ENCODE results near the gene DGCR2. TPM values are rescaled to one million over a fixed set of nuclear protein-coding genes. Genes with fewer than 3 reads are reported as not detected.
A peak's percentile ranks its signal among the peaks of the same experiment; 100 is the strongest.

Gene DGCR2
- total and polyA plus RNA-seq, 2 experiments from 2014 or later = 25.6 to 42.7 TPM

GRCh38 chr22:19149047-19149883, 27.1 kb upstream of the DGCR2 start:
- H3K79me2 ChIP-seq (ENCODE audit: insufficient read depth) = peaks cover 2% of the 10 kb centered on the region
- no peaks in the 10 kb centered on the region for H3K36me3 ChIP-seq (ENCODE audit: low read depth)
- no peaks in the 10 kb centered on the region for H3K9me3 ChIP-seq (ENCODE audit: low read depth)
- peak; percentile 31 for DNase-seq
- no peak overlapping the region for H3K4me2 ChIP-seq (ENCODE audit: unreplicated experiment)
- no peaks in the 10 kb centered on the region for H3F3A ChIP-seq (ENCODE audit: insufficient read depth)
- H2AFZ ChIP-seq = no peak overlapping the region
- 5 to 6% methylated on average over 71 to 84 of the region's 92 CpGs for WGBS, 2 experiments (ENCODE audit: low coverage in 1 of 2, low lambda C conversion rate in 2 of 2, missing lambda C conversion rate in 2 of 2)
- no peak overlapping the region for H3K9ac ChIP-seq
- no peaks in the 10 kb centered on the region for H3K9me2 ChIP-seq (ENCODE audit: insufficient read depth)
- in situ Hi-C loops (cut with MboI) = no loop called here
- H4K20me1 ChIP-seq (ENCODE audit: insufficient read depth) = no peaks in the 10 kb centered on the region
- H3K4me3 ChIP-seq = no peak overlapping the region
- peaks cover 48% of the 10 kb centered on the region for H3K27me3 ChIP-seq (replicated peaks; ENCODE audit: insufficient read depth)
- H3K27ac ChIP-seq = no peak overlapping the region
- no peaks in the 10 kb centered on the region for H3K4me1 ChIP-seq (ENCODE audit: insufficient read depth)
- peak; percentile 82 for TF ChIP-seq EZH2 (IDR thresholded peaks at IDR 0.05; ENCODE audit: insufficient read depth, poor library complexity, severe bottlenecking)
- TF ChIP-seq EZH2phosphoT487 (IDR thresholded peaks at IDR 0.05; ENCODE audit: insufficient read depth, low read depth) = no peak

DNA sequence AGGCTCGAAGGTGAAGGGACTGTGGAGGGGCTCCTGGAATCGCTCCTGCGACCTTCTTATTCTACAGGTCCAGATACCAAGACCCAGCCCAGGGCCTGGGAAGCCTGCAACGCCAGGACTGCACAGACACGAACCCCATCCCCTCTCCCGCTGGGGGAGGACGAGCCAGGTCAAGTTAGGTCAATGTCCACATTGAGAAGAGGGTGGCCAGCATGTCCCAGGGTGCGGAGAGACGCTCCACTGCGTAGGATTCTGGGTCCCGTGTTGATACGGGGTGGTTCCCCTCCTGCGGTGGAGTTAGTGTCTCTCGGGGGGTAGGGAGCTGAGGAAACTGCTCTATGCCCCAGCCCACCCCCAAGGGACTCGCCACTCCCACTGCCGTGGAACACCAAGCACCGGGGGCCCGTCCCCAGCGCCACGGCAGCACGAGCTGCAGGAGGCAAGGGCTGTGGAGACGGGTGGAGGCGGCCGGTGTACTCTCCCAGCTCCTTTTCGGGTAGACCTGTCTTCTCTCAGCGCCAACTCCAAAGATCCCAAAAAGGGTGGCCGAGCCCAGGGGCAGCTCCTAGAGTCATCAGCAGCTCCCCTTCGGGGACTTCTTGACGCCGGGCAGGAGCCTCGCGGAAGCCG, 26.3 kb upstream of the DGCR2 start:
- Histone ChIP-seq H3K9ac (no peak overlapping the region), H4K20me1 (ENCODE audit: insufficient read depth) (no peaks in the 10 kb centered on the region), H3F3A (ENCODE audit: insufficient read depth) (no peaks in the 10 kb centered on the region), H3K9me2 (ENCODE audit: insufficient read depth) (no peaks in the 10 kb centered on the region), H3K4me1 (ENCODE audit: insufficient read depth) (peaks cover 3% of the 10 kb centered on the region), H3K4me2 (ENCODE audit: unreplicated experiment) (no peak overlapping the region), H2AFZ (no peak overlapping the region), H3K27ac (no peak overlapping the region), H3K4me3 (no peak overlapping the region), H3K36me3 (ENCODE audit: low read depth) (no peaks in the 10 kb centered on the region), H3K9me3 (ENCODE audit: low read depth) (no peaks in the 10 kb centered on the region), H3K27me3 (replicated peaks; ENCODE audit: insufficient read depth) (peaks cover 43% of the 10 kb centered on the region), H3K79me2 (ENCODE audit: insufficient read depth) (peaks cover 9% of the 10 kb centered on the region)
- in situ Hi-C loops (cut with MboI) = no loop called here
- TF ChIP-seq EZH2phosphoT487 (IDR thresholded peaks at IDR 0.05; ENCODE audit: insufficient read depth, low read depth) (no peak), EZH2 (IDR thresholded peaks at IDR 0.05; ENCODE audit: insufficient read depth, poor library complexity, severe bottlenecking) (no peak)
- DNase-seq = no peak
- 21 to 29% methylated on average over 29 to 31 of the region's 33 CpGs for WGBS, 2 experiments (ENCODE audit: low coverage in 1 of 2, low lambda C conversion rate in 2 of 2, missing lambda C conversion rate in 2 of 2)

DNA sequence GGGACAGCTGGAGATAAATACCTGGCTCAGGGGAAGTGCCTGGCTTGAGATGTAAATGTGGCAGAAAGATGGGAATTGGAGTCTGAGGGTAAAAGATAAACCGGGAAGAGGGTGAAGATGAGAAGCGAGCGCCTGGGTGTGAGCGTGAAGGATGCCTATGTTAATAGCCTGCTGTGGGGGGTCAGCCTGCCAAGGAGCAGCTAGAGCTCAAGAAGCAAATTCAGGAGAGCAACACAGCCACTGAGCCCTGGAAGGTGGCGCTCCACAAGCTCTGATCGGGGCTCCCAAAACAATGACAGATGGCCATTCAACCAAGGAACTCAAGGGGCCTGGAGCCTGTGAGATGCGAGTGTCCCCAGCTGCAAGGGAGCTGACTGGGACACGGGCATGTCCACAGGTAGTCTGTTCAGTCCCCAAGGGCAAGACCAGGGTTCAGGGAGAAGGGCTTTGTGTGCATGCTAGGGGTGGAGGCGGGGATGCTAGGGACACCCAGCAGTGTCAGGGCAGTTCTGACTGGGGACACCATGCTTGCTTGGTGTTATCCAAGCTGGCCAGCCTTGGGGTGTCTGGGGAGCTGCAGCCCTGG, 25.1 kb upstream of the DGCR2 start:
- Histone ChIP-seq H3K4me2 (ENCODE audit: unreplicated experiment) (no peak overlapping the region), H3K4me1 (ENCODE audit: insufficient read depth) (peaks cover 7% of the 10 kb centered on the region), H2AFZ (no peak overlapping the region), H3K27me3 (replicated peaks; ENCODE audit: insufficient read depth) (peaks cover 36% of the 10 kb centered on the region), H3K4me3 (no peak overlapping the region), H3K36me3 (ENCODE audit: low read depth) (no peaks in the 10 kb centered on the region), H3K79me2 (ENCODE audit: insufficient read depth) (peaks cover 22% of the 10 kb centered on the region), H4K20me1 (ENCODE audit: insufficient read depth) (no peaks in the 10 kb centered on the region), H3K27ac (no peak overlapping the region), H3F3A (ENCODE audit: insufficient read depth) (no peaks in the 10 kb centered on the region), H3K9ac (no peak overlapping the region), H3K9me2 (ENCODE audit: insufficient read depth) (no peaks in the 10 kb centered on the region), H3K9me3 (ENCODE audit: low read depth) (no peaks in the 10 kb centered on the region)
- WGBS, 2 experiments (ENCODE audit: low coverage in 1 of 2, low lambda C conversion rate in 2 of 2, missing lambda C conversion rate in 2 of 2) = 17% methylated on average over 9 of the region's 9 CpGs
- TF ChIP-seq EZH2 (IDR thresholded peaks at IDR 0.05; ENCODE audit: insufficient read depth, poor library complexity, severe bottlenecking) = no peak
- TF ChIP-seq EZH2phosphoT487 (IDR thresholded peaks at IDR 0.05; ENCODE audit: insufficient read depth, low read depth) = no peak
- in situ Hi-C loops (cut with MboI) = no loop called here
- DNase-seq = no peak

- TF ChIP-seq EZH2 (IDR thresholded peaks at IDR 0.05; ENCODE audit: insufficient read depth, poor library complexity, severe bottlenecking) (no peak), EZH2phosphoT487 (IDR thresholded peaks at IDR 0.05; ENCODE audit: insufficient read depth, low read depth) (no peak)
- Histone ChIP-seq H3K4me1 (ENCODE audit: insufficient read depth) (peaks cover 7% of the 10 kb centered on the region), H3K36me3 (ENCODE audit: low read depth) (no peaks in the 10 kb centered on the region; the same call in 1 of the 2 replicates), H3K4me3 (no peak overlapping the region), H3K4me2 (ENCODE audit: unreplicated experiment) (no peak overlapping the region), H3K79me2 (ENCODE audit: insufficient read depth) (peaks cover 27% of the 10 kb centered on the region), H3F3A (ENCODE audit: insufficient read depth) (no peaks in the 10 kb centered on the region), H3K27me3 (replicated peaks; ENCODE audit: insufficient read depth) (peaks cover 27% of the 10 kb centered on the region), H3K27ac (no peak overlapping the region), H3K9me3 (ENCODE audit: low read depth) (no peaks in the 10 kb centered on the region), H3K9me2 (ENCODE audit: insufficient read depth) (no peaks in the 10 kb centered on the region), H2AFZ (no peak overlapping the region), H3K9ac (no peak overlapping the region), H4K20me1 (ENCODE audit: insufficient read depth) (no peaks in the 10 kb centered on the region)
- WGBS, 2 experiments (ENCODE audit: low coverage in 1 of 2, low lambda C conversion rate in 2 of 2, missing lambda C conversion rate in 2 of 2) = 61 to 66% methylated on average over 11 of the region's 11 CpGs
- DNase-seq = no peak
- in situ Hi-C loops (cut with MboI) = no loop called here
Observed at GRCh38 chr22:19146215-19146968, 24.2 kb upstream of the DGCR2 start.

Data from GM23248 (cell line).